EL (cell line): ENCODE results near the gene LRRC45.

Experiments
- DNase-seq: peaks from one replicate; pipeline ENCODE4 v3.0.0-alpha.2; 2016

Gene LRRC45

GRCh38 chr17:82008258-82008940, 14.7 kb upstream of the LRRC45 start:
- DNase-seq: no peak

DNA sequence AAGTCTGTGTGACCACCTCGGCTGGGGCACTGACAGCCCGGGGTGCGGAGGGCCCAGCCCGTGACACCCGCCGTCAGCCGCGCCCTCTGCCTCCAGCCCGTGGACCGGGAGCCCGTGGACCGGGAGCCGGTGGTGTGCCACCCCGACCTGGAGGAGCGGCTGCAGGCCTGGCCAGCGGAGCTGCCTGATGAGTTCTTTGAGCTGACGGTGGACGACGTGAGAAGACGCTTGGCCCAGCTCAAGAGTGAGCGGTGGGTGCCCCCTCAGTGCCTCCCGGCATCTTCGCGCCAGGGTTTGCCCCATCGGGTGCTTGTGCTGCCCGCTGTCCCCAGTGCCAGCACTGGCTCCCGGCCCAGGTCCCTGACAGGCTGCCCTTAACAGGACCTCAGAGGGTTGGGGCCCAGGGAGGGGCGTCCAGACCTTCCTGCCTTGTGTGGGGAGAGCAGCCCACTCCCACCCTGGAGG, 14.1 kb upstream of the LRRC45 start:
- no peak for DNase-seq

DNA sequence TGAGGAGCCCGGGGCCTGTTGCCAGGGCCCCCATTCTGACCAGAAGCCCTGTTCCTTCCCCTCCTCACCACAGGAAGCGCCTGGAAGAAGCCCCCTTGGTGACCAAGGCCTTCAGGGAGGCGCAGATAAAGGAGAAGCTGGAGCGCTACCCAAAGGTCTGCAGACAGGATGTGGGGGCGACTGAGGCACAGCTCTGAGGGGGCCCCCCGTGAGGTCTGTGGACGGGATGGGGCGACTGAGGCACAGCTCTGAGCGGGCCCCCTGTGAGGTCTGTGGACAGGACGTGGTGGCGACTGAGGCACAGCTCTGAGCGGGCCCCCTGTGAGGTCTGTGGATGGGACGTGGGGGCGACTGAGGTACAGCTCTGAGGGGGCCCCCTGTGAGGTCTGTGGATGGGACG, 13.7 kb upstream of the LRRC45 start:
- no peak for DNase-seq

DNA sequence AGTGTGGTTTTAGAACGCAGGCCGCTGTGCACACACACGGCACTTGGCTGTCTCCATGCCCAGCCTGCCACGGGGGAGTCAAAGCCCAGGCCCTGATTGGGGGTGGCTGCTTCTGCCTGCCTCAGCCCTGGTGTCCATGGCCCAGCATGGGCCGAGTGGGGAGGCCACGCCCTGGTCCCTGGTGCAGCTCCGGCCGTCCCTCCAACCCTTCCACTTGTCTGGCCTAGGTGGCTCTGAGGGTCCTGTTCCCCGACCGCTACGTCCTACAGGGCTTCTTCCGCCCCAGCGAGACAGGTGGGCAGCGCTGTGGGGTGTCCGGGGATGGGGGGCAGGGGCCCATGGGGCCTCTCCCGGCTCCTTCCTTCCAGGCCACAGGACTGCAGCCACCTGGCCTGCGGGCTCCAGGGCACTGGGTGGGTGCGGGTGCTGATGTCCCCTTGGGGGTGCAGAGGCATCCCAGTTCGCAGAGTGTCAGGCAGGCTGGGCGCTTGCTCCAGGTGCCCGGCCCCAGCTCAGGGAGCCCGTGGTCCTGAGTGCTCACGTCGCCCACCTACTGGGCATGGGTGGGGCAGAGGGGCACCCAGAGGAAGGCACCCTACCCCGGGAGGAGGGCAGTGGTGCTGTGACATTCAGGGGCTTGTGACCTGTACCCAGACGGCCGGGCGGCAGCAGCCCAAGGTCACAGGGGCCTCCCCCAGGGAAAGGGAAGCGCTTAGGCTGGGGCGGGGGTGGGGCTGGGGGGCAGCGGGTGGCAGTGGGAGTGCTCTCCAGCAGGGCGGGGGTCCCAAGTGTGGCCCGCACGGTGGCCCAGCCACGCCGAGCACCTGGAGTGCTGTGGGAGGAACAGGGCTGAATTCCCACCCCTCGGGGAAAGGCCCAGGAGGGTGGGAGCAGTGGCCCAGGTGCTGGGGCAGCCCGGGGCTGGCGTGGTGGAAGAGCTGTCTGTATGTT, 12.3 kb upstream of the LRRC45 start:
- no peak for DNase-seq

DNA sequence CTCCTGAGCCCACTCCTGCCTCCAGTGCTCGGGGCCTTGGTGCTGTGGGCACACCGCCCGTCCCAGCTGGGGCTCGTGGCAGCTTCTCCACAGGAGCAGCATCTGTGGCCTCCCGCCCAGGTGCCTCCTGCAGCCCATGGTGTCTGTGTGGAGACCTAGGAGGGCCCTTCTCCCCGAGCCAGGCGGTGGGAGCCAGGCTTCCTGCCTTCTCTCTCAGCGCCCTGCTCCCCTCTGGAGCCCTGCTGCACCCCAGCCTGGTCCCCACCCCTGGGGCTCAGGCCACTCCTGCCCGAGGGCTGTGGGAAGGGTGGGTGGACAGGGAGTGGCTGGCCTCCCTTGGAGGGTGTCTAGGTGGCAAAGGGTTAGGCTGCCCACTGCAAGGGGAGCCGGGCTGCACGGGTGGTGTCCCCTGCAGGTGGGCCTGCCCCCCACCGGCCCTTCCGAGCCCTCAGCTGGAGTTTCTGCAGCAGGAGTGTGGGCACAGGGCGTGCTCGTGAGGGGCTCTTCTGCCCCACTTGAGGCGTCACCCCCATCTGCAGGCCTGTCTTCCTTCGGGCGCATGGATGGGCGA, 11.4 kb upstream of the LRRC45 start:
- DNase-seq: no peak

- no peak for DNase-seq
Measured at GRCh38 chr17:82012261-82012639, 10.9 kb upstream of the LRRC45 start.

DNA sequence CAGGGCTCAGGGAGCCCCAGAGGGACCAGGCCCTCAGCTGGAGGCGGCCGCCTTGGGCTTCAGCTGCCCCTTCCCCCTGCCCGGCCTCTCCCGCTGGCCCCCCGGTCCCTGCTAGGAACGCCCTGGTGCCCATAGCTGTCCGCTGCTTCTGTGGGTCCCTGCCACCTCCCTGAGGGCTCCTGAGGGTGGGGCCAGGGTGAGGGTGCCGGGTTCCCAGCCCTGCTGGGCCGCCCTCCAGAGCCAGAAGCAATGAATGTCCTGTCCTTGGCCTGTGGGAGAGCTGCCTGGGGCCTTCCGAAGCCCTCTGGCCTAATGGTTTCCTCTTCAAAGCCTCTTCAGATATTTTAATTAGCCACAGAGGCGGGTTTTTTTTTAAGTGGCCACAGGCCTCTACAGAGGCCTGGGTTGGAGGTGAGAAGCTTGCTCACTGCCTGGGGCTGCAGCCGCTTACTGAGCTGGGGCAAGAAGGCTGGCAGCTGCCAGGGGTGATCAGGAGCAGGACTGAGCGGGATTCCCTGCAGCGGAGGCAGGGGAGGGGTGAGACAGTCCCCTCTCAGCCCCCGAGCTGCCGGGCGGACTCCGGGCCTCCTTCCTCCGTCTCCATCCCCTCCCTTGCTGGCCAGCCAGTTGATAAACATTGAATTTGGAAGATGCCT, 10.3 kb upstream of the LRRC45 start:
- DNase-seq: no peak

GRCh38 chr17:82013341-82013740, 9.8 kb upstream of the LRRC45 start:
- DNase-seq: no peak

DNA sequence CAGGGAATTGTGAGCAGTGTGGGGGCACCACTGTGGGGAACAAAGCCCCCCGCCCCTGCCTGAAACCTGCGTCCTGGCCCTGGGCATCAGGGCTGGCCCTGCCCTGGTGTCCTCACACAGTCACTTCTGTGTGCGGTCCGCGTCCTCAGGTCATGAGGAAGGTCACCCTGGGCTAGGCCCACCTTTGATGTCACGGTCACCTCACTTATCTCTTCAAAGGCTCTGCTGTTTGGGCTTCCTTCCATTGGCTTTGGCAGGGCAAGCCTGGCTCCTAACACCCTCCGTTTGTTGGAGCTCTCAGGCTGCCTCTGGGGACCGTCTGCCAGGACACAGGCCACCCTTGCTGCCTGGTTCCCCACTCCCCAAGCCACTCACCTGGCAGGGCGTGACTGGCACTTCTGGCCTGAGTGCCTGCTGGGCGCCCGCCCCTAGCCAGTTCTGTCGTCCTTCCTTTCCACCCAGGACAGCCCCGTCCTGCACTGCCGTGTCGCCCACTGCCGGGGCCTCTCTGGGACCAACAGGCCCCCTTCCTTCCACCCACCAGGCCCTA, 9.3 kb upstream of the LRRC45 start:
- DNase-seq: no peak

DNA sequence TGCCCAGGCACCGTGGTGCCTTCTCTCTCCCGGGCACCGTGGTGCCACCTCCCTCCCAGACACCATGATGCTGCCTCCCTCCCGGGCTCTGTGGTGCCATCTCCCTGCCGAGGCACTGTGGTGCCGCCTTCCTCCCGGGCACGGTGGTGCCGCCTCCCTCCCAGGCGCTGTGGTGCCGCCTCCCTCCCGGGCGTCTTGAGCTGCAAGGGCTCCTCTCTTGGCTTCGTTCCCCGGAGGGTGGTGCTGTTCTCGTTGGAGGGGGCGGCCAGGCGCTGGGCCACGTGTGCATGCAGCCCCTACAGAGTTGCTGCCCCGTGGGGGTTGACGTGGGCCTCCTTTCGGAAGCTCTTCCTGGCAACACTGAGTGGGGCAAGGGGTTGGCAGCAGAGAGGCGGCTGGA, 8.7 kb upstream of the LRRC45 start:
- no peak for DNase-seq

DNA sequence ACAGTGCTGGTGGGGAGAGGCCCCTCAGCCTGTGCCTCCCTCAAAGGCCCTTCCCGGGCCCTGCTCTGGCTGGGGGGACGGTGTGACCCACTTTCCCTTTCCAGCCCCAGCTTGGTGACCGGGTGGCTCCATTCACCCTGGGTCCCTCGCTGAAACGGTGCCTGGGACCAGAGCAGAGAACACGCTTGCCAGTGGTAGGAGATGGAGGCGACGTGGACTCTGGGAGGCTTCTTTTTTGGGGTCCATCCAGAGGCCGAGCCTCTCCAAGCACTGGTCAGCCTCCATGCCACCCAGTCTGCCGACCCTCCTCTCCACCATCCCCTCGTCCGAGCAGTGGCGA, 8.2 kb upstream of the LRRC45 start:
- DNase-seq: no peak

- DNase-seq: no peak
Measured at GRCh38 chr17:82015311-82015971, 7.7 kb upstream of the LRRC45 start.

DNA sequence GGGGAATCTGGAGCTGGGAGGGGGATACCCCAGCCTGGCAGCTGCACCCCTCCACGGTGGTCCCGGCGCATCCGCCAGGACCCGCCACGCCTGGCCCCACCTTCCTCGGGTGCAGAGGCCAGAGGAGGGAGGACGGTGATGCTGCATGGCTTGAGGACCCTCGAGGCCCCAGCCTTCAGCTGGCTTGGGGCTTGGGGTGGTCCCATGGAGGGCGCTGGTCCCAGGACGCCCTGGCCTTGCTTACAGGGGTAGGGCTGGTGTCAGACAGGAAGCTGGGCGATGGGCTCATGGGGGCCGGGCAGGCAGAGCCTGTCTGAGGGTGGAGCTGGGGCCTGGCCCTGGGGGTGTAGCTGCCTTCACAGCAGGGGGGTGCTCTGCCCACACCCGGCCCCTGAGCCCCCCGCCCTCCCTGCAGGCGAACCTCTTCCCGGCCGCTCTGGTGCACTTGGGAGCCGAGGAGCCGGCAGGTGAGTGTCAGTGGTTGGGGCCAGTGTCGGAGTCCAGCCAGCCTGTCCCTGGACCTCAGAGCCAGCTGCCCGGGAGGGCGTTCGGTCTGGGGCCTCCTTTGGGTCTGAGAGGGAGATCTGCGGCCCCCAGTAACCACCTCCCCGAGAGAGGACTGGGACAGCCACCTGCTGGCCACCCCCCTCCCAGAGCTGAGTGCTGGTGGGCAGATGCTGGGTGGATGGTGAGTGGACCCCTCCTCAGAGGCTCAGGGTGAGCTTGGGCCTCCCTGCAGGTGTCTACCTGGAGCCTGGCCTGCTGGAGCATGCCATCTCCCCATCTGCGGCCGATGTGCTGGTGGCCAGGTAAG, 6.8 kb upstream of the LRRC45 start:
- DNase-seq: no peak

DNA sequence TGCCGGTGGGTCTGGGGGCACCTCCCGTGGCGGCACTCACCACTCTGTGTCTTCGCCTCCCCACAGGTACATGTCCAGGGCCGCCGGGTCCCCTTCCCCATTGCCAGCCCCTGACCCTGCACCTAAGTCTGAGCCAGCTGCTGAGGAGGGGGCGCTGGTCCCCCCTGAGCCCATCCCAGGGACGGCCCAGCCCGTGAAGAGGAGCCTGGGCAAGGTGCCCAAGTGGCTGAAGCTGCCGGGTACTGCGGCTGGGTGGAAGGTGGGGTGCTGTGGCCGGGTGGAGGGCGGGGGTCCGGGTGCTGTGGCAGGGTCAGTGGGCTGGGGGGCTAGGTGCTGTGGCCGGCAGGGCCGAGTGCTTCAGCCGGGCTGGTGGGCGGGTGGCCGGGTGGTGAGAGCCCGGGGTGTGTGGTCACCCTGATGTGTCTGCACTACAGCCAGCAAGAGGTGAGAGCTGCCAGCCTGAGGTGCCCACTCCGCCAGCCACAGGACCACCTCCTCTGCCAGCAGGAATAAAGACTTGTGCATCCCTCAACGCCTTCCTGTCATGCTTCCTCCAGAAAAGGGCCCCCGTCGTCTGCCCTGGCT, 6.1 kb upstream of the LRRC45 start:
- no peak for DNase-seq

DNA sequence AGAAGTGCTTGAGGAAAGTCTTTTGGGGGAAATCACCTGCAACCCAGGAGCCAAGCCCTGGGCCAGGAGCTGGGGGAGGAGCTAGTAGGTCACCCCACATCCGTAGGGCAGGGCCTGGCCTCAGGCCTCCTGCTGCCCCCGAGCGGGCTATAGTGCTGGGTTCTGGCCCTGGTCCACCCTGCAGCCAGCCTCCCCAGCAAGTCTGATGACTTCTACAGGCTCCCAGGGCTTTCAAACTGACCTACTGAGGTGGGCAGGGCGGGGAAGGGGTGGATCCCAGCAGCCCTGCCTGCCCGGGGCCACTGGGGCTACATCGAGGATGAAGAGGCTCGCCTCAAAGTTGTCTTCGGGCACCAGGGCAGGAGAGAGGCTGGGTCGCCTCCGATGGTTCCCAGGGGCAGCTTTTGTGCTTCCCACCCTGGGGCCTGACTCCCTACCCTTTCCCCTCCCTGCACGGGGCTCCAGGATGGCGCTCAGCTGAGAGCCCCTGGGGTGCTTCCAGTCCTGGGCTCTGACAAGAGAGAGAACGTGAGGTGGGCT, 5.4 kb upstream of the LRRC45 start:
- DNase-seq: no peak

DNA sequence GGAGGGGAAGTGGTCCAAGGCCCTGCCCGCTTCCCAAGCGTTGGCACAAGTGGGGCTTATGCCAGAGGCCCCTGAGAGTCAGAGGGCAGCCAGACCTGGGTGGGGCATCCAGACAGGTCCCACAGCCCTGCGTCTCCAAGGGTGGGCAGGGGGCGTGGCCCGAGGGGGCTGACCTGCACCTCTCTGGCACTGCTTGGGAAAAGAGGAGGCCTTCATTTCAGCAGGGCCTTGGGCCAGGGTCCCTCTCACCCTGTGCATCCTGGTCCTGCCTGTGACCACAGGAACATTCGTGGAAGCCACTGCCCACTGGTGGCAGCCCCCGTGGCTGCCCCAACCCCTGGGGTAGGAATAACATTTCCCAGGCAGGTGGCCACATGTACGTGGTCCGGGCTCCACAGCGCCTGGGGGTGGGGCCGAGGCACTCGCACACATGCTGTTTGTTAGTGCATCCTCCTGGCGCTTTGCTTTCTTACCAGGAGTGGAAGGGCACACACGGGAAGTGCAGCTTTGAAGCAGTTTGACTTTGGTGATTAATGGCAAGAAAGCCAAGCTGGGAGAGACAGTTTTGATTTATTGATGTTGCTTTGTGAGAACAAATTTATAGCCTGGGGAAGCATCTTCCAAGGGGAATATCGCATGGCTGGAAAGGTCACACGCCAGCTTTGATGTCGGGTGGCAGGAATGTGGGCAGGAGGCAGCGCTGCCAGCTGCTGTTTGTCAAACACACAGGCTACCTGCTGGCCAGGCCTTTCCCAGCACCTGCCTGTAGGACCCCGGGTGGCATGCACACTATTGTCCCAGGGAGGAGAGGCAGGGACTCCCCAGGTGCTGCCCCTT, 4.7 kb upstream of the LRRC45 start:
- DNase-seq: no peak

- no peak for DNase-seq
Measured at GRCh38 chr17:82018989-82019689, 4.0 kb upstream of the LRRC45 start.

GRCh38 chr17:82019690-82020571, 3.2 kb upstream of the LRRC45 start:
- DNase-seq: peak; percentile 56
